Measurements from ENCODE around the gene GPR141. TPM values are rescaled to one million over a fixed set of nuclear protein-coding genes. Genes with fewer than 3 reads are reported as not detected.

Gene GPR141
- total and polyA plus RNA-seq, 2 donors (not counting 3 experiments of a cell fraction or from before 2014, with no cell fraction given) = not detected

GRCh38 chr7:37786741-37787569 lies 103.4 kb downstream of the GPR141 start:
- DNase-seq (ENCODE audit: low read depth, low spot score) (no peak), FAIRE-seq (no peak)
- intact Hi-C loops (cut with micrococcal nuclease) (no loop called here), dilution Hi-C loops (cut with MboI; ENCODE audit: extremely low pct_ligation_motif_present, low sequenced_read_pairs) (no loop called here)
- H4K20me1 ChIP-seq (replicated peaks; ENCODE audit: control insufficient read depth, extremely low read depth, insufficient read depth, low read length) = no peaks in the 10 kb centered on the region
- H3K4me2 ChIP-seq (ENCODE audit: insufficient read depth, low read length) = no peak overlapping the region
- no peaks in the 10 kb centered on the region for H3K36me3 ChIP-seq (ENCODE audit: control insufficient read depth in 2 of 2, extremely low read depth in 1 of 2, insufficient read depth in 2 of 2, low read length in 2 of 2)
- H3K9me1 ChIP-seq (replicated peaks; ENCODE audit: control insufficient read depth, extremely low read depth, insufficient read depth, low read length) = no peaks in the 10 kb centered on the region
- H3K9me3 ChIP-seq (replicated peaks; ENCODE audit: control insufficient read depth, insufficient read depth, low read length) = no peaks in the 10 kb centered on the region
- H3K79me2 ChIP-seq (ENCODE audit: control insufficient read depth, insufficient read depth, low read length) = no peaks in the 10 kb centered on the region
- POLR2A ChIA-PET = no interaction called here
- TF ChIP-seq FOS (IDR thresholded peaks at IDR 0.05; ENCODE audit: borderline replicate concordance, insufficient read depth, low read length) (no peak), POLR2AphosphoS5 (IDR thresholded peaks at IDR 0.05; ENCODE audit: insufficient read depth, low read depth, low read length) (no peak), JUN (IDR thresholded peaks at IDR 0.05; ENCODE audit: borderline replicate concordance, insufficient read depth, insufficient read length, low read depth) (no peak)
- H3K4me3 ChIP-seq (replicated peaks in 1 of 3; ENCODE audit: insufficient read depth in 1 of 3, low read depth in 1 of 3, low read length in 3 of 3) = no peak overlapping the region
- CTCF ChIA-PET = no interaction called here
- BruUV-seq (replicated peaks) = no TSS peak
- H3K4me1 ChIP-seq (ENCODE audit: control insufficient read depth, extremely low read depth, insufficient read depth, low read length) = no peaks in the 10 kb centered on the region
- no peak overlapping the region for H3K27ac ChIP-seq (ENCODE audit: insufficient read depth, low read depth, low read length)
- H3K27me3 ChIP-seq (ENCODE audit: control insufficient read depth in 2 of 2, insufficient read depth in 2 of 2, low read length in 2 of 2) = no peaks in the 10 kb centered on the region
- H2AFZ ChIP-seq (ENCODE audit: low read depth, low read length) = no peak overlapping the region
- no peak overlapping the region for H3K9ac ChIP-seq (replicated peaks; ENCODE audit: extremely low read depth, insufficient read depth, low read length)

Other genes starting within 250 kb of the GPR141 start
- gene ELMO1, start 234.9 kb upstream of the GPR141 start, total RNA-seq = 23.5 and 30.6 TPM in 2 replicates
- 16.2 and 17.0 TPM in 2 replicates for gene ELMO1, start 234.9 kb upstream of the GPR141 start, polyA plus RNA-seq
- gene NME8, start 164.8 kb downstream of the GPR141 start, total RNA-seq = not detected in 2 replicates
- not detected in 2 replicates for gene NME8, start 164.8 kb downstream of the GPR141 start, polyA plus RNA-seq
- not detected in 2 replicates for gene SFRP4, start 233.1 kb downstream of the GPR141 start, total RNA-seq
- gene SFRP4, start 233.1 kb downstream of the GPR141 start, polyA plus RNA-seq = not detected in 2 replicates
- 0.39 and 0.66 TPM in 2 replicates for gene EPDR1, start 236.9 kb downstream of the GPR141 start, total RNA-seq
- 0.40 and 0.57 TPM in 2 replicates for gene EPDR1, start 236.9 kb downstream of the GPR141 start, polyA plus RNA-seq